Measurements from ENCODE around the gene TINAGL1.

- peak; percentile 89 for TF ChIP-seq CTCF (IDR thresholded peaks at IDR 0.05; ENCODE audit: insufficient read depth, low read length, poor library complexity, severe bottlenecking)
- TF ChIP-seq EZH2phosphoT487 (conservative IDR thresholded peaks at IDR 0.05; ENCODE audit: low read length): no peak
Measured at GRCh38 chr1:31548907-31549808, 27.2 kb upstream of the TINAGL1 start.
